HEK293T (cell line): ENCODE results near the gene WASF1.

ENCODE experiments used
- HDGF ChIP-seq: fragments of 450-650 bp; IDR thresholded peaks from 2 replicates; pipeline ENCODE4 v1.6.1; 2017; ENCODE audit warnings: antibody characterized with exemption, borderline replicate concordance
- LEF1 ChIP-seq: fragments of 450-650 bp; IDR thresholded peaks from 2 replicates; pipeline ENCODE4 v1.6.1; 2017; ENCODE audit warnings: mild to moderate bottlenecking, borderline replicate concordance
- PKNOX1 ChIP-seq: fragments of 450-650 bp; IDR thresholded peaks from 2 replicates; pipeline ENCODE4 v1.6.1; 2016
- SP1 ChIP-seq: fragments of 450-650 bp; IDR thresholded peaks from 2 replicates; pipeline ENCODE4 v1.6.1; 2017
- SUZ12 ChIP-seq: fragments of 450-650 bp; IDR thresholded peaks from 2 replicates; pipeline ENCODE4 v1.6.1; 2016; ENCODE audit warnings: mild to moderate bottlenecking

- TF ChIP-seq HDGF (no peak), LEF1 (no peak), SUZ12 (no peak), PKNOX1 (no peak), SP1 (no peak)
Measured at GRCh38 chr6:110158479-110158878, 21.0 kb downstream of the WASF1 start.
